HG02938 (cell line): ENCODE data around the gene SLC4A1.

Source experiments
- ATAC-seq: cut with Tn5 transposase; IDR thresholded peaks from one replicate; pipeline ENCODE4 v1.9.1; 2021; ENCODE audit warnings: mild to moderate bottlenecking, moderate library complexity; ENCODE audit not compliant: unreplicated experiment

The SLC4A1 gene

DNA sequence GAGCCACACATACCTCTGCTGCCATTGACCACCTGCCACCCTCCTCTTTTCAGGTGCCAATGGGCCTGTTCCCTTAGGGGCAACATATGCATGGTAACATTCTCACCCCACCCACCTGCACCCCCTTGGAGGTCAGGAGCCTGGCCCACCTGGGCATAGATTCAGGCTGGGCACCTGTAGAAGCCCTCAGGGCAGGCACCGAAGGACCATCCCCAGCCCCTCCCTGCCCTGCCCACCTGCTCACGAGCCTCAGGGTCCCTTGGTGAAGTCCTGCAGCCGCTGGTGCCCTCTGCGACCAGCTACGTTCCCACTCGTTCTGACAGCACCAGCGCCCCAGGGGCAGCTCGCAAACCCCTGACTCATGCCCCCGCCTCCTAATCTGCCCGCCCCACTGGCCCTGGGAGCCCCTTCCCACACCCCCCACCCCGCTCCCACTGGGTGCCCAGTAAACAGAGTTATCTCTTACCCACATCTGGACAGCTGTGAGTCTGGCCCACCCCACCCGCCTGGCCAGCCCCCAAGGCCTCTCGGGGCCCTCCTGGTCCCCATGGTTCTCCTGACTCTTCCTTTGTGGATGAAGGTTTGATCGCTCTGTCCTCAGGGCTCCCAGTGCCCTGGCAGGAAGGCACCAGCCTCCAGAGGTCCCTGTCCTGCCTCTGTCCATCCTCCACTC is at the start of gene SLC4A1:
SLC4A1 (minus strand) TSS at position 318 of the 673 bp plus-strand sequence. CDS start 5,269 bp downstream, outside the sequence.
- ATAC-seq: no peak

DNA sequence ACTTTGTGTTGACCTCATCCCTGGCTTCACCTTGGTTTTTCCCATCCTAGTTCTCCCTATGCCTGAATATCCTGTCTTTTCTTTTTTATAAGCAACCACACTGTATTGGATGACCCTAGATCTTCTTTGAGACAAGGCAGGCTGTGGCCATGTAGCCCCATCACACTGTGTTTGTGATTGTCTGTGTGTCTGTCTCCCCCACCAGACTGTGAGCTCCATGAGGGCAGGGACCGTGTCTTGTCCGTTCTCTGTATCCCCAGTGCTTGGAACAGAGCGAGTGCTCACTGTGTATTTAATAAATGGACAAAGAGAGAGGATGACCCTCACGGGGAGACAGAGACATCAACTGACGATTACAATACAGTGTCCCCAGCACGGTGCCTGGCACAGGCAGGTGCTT is 49.6 kb upstream of the SLC4A1 start:
- ATAC-seq: no peak

DNA sequence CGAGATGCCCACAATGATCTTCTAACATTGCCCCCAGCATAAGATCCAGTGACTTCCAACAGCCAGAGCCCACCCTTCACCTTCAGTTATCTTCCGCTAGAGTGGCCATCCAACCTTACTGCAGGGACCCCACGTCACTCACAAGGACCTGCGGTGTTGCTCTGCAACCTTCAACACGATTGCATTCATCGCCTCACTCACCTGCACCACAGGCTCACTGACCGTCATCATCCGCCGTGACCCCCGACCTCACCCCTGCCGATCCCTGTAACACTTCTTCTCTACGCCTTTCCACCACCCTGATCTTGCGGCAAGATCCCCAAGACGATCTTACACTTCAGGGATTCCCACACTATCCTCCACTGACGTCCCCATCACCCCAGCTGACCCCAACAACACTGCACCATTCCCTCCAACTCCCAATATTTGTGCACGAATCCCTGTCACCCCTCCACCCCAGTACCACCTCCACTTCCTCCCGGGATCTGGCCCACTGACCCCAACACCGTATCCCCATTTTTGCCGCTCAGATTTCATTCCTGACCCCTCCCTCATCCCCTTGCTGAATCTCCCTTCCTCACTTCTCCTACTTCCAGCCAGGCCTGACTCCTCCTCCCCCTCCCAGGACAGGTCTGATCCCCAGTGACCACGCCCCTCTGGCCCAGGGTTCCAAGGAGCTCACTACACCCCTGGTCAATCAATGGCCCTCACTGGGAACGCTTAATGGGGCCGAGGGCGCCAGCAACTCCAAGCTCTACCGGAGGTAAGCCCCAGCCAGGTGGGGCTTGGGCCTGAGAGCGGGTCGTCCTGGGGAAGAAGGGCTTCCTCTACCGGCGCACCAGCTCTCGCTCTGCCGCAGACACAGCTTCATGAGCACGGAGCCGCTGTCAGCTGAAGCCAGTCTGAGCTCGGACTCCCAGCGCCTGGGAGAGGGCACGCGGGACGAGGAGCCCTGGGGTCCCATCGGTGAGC is 48.1 kb upstream of the SLC4A1 start:
- ATAC-seq: no peak

DNA sequence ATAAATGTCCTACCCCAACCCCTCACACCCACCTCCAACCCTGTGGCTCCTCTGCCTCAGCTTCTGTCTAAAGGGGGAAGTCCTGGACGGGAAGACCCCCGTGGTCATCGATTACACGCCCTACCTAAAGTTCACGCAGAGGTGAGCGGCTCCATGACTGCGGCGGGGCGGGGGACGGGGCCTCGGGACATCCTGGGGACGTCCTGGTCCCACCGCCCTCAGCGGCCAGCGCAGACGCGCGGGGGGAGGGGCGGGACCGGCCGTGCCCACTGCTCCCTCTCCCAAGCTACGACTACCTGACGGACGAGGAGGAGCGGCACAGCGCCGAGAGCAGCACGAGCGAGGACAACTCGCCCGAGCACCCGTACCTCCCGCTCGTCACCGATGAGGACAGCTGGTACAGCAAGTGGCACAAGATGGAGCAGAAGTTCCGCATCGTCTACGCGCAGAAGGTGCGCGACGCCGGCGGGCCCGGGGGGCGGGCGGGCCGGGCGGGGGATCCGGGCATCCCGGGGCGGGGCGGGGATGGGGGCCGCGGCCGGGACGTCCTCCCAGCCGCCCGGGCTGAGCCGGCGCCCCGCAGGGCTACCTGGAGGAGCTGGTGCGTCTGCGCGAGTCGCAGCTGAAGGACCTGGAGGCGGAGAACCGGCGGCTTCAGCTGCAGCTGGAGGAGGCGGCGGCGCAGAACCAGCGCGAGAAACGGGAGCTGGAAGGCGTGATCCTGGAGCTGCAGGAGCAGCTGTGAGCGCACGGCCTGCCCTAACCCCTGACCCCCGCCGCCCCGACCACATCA is 47.1 kb upstream of the SLC4A1 start:
- no peak for ATAC-seq

DNA sequence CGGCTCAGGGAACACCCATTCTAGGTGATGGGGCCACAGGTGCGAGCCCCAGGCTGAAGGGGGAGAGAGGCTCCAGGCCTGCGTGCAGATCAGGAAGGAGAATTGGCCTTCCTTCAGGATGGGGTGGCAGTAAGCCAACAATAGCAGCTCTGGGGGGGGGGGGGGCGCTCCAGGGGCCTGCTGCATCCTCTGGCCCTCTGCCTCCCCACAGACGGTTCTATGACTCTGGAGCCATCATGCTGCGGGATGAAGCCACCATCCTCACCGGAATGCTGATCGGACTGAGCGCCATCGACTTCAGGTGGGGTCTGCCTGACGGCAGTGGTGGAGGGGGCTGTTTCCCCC is 46.6 kb upstream of the SLC4A1 start:
- ATAC-seq: no peak

DNA sequence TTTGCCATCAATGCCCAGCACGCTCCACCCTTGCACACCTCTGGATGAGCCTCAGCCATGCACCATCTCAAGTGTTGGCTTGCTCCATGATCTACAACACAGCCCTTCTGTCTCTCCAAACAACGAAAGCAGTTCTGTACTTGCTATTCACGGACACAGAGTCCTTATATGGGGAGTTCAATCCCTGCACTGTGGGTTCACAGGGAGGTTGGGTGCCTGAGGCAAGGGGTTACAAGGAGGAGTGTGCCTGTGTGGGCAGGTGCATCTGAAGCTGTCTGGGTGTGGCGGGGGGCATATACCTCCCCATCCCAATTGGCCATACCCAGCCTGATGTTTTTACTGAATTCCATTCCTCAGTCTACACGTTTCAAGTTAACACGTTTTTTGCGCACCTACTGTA is 46.1 kb upstream of the SLC4A1 start:
- ATAC-seq: no peak

DNA sequence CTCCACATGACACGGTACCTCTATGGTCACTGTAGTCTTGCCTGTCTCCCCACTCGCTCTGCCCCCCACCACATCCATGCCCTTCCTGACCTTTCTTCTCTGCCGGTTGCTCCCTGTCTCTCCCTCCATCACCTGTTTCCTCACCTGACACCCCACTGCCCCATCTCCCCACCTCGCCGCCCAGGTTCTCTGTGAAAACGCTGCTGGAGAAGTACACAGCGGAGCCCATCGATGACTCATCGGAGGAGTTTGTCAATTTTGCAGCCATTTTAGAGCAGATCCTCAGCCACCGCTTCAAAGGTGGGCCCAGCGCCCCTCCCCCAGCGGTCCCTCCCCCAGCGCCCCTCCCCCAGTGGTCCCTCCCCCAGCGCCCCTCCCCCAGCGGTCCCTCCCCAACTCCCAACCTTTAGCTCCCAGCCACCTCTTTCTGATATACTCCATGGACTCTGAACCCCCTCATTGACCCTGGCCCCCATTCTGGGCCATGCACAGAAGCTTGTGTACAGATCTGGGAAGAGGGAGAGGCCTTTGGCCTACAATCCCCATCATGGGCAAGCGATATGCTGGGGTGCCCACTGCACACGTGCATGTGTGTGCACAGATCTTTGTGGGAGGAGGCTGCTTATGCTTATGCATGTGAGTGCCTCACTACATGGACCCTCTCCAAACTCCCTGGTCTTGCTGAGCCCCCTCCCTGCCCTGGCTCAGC is 44.6 kb upstream of the SLC4A1 start:
- ATAC-seq: no peak

DNA sequence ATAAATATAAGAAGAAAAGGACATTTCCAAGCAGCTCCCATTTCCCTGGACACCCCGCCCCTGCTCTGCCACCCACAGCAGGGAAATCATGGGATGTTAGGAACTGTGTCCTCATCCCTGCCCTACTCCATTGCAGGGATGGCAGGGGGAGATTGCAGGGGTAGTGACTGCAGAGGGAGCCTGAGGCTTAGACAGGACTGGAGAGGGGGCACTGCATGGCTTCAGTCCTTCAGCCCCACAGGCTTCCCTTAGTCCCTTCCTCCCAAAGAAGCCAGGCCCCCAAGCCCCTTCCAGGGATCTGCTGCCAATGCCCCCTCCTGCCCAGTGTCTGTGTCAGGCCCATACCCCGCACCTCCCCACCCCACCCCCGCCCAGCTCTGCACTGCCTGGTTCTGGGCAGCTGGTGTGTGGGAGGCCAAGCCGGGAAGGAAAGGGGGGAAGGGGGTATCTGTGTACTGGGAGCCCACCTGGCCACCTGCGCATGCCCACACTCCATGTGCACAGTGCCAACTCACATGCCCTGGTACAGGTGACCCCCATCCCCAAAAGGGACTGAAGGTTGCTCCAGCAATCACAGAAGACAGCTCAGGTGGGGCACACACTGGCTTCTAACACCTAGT is 43.7 kb upstream of the SLC4A1 start:
- no peak for ATAC-seq

DNA sequence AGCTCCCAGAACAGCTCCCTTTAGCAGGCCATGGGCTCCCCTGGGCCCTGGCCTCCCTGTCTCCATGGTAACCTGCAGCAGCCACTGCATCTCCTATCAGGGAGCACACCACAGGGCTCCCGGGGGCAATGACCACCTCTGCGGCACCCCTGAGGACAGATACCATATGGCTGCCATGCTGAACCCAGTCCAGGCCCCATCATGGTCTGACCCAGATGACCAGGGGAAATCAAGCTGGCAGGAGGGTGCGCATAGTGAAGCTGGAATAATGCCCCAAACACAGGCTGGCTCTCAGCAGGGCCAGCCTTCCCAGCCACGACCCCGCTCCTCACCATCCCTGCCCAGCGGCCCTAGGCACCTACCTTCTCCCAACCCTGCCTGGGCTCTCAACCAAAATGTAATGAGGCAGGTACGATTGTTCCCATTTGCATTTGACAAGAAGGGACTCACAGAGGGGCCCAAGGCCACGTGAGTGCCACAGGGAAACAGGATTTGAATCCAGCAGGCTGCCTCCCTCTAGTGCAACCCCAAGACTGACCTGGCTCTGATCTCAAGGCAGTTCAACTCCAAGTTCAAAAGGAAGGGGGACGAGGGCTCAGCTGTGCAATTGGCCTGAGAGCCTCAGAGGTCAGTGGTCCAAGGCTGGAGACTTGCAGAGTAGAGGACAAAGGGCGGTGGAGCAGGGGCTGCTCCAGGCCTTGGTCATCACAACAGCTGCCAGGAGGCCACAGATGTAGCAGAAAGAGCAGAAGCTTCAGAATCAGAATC is 42.9 kb upstream of the SLC4A1 start:
- no peak for ATAC-seq

DNA sequence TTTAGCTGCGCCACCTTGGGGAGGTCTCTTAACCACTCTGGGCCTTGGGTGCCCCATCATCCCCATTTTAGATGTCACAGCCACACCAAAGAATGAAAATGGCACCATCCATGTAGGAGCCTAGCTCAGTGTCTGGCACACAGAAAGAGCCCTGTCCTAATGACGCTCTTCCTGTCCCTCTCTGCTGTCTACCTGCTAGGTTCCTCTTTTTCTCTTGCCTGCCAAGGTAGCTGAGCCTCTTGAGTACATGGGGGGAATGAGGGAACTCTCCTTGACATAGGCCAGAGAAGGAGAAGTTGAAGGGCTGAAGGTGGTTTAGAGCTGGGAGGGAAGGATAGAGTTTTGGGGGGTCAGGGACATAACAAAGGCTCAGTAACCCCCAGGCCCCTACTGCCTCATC is 42.3 kb upstream of the SLC4A1 start:
- no peak for ATAC-seq

DNA sequence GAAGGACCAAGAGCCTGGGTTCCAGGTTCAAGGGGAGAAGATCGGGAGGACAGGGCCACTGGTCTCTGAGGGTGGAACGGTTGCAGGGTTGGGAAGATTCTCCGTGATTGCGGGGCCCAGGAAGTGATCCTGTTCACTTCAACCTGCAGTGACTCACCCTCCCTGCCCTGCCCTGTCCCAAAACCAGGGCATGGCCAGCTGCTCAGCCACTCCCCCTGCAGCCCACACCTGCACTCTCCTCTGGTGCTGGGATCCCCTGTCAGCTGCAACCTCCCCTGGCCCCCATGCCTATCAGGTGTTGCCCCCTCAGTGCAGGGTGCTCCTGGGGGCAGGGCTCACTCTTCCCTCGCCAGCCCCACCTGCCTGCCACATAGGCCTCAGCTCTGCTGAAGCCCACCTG is 41.5 kb upstream of the SLC4A1 start:
- no peak for ATAC-seq

DNA sequence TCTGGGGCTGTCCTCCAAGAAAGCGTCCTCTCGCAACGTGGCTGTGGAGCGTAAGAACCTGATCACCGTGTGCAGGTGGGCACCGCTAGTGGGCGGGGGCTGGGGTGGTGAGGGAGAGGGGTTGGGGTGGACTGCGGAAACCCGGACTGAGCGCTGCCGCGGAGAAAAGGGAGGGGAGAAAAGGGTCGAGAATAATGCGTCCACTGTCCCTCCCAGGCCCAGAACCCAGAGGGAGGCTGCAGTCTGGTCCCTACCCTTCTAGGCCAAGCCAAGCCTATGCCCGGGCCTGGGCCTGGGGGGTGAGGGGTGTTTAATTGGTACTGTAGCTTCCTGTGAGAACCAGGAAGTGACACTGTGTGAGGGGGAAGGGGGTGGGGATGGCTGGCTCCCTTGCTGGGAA is 40.9 kb upstream of the SLC4A1 start:
- ATAC-seq: no peak

DNA sequence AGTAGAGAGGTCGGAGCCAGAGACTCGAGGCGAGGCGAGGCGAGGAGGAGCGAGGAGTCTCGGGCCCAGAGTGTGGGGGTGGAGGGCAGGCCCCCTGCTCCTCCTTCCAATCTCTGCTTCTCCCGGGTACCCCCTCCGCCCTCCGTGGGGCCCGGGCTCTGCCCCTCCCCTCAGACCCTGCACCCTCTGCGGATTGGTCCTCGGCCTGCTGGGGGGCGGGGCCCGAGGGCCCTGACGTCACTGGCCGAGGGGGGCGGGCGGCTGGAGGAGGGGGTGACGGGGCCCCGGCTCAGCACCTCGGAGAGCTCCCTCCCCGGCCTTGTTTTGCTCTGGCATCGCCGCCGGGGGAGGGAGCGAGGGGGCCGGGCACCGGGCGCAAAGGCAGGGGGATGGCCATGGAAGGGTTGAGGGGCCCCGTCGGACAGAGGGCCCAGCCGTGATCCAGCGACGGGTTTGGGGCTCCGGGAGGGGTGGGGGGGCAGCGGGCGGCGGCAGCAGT is 40.4 kb upstream of the SLC4A1 start, which contains the start of gene RUNDC3A:
RUNDC3A (plus strand) TSS at position 282 of the 499 bp plus-strand sequence. CDS start 232 bp downstream, outside the sequence.
- no peak for ATAC-seq

DNA sequence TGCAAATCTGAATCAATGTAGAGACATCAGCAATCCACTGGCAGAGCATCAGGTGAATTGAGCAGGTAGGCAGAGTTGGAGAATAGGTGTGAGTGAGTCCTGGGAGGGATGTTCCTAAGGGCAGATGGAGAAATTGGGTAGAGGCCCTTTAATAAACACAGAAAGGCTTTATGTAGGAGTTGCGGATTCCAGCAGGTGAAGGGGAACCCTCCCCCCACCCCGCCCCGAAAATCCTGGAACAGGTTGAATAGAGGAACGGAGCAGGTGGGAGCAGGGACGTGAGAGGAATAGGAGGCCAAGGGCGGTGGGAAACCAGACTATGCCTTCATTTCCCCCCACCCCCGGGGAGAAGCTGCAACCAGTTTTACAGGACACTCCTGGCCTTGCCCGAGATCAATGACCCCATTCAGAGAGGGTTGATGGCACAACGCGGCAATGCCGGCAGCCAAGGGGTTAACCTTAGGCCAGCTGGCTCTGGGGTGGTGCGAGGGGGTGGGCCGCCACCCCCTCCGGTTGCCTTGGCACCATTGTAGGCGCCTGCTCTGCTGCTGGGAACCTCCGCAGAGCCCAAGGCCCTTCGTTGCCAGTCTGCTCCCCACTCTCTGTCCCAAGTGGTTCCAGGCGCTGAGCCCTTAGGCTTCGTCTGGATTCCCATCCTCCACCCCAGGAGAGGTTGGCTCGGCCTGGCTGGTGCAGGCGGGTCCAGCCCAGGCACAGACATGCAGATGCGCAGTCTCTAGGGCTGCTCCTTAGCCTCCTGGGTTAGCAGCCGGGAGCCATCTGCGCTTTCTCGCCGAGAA is 39.7 kb upstream of the SLC4A1 start:
- ATAC-seq: no peak

DNA sequence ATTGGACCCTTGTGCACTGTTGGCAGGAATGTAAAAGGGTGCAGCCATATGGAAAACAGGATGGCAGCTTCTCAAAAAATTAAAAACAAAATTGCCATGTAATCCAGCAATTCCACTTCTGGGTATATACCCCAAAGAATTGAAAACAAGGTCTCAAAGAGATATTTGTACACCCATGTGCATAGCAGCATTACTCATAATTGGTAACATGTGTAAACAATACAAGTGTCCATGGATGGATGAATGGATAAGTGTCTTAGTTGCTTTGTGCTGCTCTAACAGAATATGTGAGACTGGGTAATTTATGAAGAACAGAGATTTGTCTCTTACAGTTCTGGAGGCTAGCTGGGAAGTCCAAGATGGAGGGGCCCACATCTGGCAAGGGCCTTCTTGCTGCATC is 36.7 kb upstream of the SLC4A1 start:
- no peak for ATAC-seq

DNA sequence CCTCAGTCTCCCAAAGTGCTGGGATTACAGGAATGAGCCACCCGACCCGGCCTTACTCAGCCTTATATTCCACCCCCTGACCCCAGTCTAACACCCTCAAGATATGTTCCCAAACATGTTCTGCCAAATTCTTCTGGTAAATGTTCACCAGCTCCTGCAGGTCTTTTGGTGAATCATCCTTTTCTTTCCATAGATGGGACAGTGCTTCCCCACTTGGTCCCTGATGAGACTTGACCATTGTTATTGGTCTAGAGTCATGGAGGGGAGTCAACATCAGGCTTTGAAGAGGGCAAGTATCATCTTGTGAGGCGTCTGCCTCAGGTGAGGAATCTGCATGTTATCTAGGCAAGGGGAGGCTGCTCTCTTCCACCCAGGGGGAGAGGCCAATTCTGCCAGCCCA is 30.0 kb upstream of the SLC4A1 start:
- no peak for ATAC-seq

DNA sequence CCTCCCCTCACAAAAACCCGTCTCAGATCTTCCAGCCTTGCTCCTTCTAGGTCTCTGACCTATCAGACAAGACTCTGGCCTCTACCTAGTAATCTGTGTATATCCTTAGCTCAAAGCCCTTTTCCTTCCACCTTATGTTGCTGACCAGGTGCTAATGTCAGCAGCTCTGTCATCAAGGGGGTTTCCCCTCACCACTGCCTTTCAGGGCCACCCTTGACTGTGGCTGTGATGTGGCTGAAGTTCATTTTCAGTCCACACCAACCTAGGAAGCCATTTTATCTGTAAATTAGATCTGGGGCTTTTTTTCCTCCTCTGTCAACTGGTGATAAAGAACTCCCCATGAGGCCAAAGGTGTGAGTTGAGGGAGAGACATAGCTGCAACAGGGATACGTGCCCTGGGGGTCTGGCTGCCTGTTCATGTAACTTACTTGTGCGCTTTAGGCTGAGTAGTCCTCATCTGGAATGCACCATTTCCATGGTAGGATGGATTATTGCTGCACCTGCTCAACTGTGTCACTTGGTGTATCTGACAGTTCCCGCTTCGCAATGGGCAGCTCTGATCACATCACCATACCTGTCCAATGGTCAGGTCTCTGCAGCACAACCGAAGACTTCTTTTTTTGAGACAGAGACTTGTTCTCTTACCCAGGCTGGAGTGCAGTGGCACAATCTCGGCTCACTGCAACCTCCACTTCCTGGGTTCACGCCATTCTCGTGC is 25.7 kb upstream of the SLC4A1 start:
- no peak for ATAC-seq

DNA sequence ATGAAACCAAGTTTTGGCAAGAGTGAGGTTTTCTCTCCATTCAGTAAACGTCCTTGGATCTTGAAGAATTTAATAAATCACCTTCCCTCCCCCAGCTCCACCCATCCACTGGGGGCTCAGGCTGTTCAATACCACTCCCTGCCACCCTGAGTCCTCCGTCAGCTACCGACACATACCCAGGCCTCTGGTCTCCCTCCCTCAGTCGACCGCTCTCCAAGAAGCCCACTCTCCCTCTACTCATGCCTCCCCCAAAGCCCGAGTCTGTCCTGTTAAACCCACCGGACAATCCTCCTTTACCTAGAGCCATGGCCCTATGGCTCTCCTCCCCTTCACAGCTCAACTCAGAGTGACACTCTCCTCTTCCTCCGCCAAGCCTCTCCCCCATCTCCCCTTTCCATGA is 19.7 kb upstream of the SLC4A1 start:
- ATAC-seq: no peak
